T-helper 1 cell treated with Interleukin-12 subunit alpha and Interleukin-12 subunit beta and Interleukin-4 antibody, amounts not matched to agents 30 ng/mL and 1 ng/mL, for 36 hours (primary cell): ENCODE results near the gene LMNA. TPM values are rescaled to one million over a fixed set of nuclear protein-coding genes. Genes with fewer than 3 reads are reported as not detected.

ENCODE experiments used
- intact Hi-C: fragments of 100-400 bp; cut with micrococcal nuclease; formaldehyde crosslinking; loops from one replicate; pipeline ENCODE4 v1.15.1; 2024
- total RNA-seq: library from RNA; stranded (reverse); gene quantifications from 2 replicates; pipeline ENCODE4 v1.2.3, GENCODE V29; 2022

LMNA gene
- total RNA-seq, 1 donor from 2014 or later: 32.7 TPM

DNA sequence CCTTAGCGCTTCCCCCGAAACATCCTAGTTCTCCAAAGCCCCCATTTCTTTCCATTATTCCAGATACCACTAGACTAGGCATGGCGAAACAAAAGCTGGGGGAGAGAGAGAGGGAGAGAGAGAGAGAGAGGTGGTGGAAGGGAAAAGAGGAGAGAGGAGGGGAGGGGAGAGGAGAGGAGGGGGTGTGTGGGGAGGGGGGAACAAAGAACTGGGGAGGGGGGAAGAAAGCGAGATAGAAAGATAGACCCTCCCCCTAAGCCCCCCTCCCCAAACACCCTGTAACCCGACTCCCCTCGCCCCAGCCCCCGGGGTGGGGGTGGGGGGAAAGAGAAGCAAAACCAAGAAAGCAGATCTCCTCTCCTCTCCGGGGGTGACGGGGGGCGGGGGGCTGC, 32.6 kb upstream of the LMNA start:
- intact Hi-C loops: loop anchor here (1.0 kb wide), 2 partner anchors 28 to 61 kb away; partner anchors contain the start of gene LAMTOR2

DNA sequence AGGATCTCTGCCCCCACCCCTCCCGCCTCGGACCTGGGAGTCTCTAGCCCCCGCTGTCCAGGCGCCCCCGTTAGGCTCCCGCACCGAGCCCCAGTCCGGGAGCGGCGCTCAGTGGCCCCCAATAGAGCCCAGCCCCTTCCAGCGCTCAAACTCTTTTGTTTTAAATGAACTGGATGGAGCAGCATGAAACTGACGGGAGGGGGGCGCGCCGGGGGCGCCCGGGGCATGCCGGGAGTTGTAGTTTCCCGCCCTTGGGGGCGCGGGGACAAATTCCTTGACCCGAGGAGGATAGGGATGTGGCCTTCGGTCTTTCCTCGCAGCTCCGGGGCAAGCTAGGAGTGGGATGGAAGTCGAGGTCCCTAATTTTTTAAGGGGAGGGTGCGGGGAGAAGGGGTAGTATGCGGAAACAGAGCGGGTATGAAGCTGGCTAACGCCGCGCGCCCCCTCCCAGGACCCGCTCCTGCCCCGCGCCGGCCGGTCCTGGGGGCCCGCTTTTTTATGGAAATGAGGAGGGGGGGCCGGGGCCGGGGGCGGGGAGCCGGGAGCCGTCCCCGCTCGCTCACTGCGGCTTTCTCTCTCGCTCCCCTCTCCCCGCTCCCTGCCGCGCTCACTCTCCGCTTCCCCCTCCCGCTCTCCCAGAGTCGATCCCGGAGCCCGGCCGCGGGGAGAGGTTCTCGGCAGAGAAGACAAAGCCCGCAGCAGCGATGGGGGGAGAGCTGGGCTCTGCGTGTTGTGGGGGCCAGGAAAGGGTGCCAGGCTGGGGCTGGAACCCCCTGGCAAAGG, 32.0 kb upstream of the LMNA start, which contains the start of gene MEX3A:
Gene MEX3A (minus strand): TSS at position 157 of the 783 bp plus-strand sequence. CDS start 467 bp downstream, outside the sequence.
- intact Hi-C loops: loop anchor here (1.0 kb wide), 2 partner anchors 28 to 61 kb away; partner anchors contain the start of gene LAMTOR2

DNA sequence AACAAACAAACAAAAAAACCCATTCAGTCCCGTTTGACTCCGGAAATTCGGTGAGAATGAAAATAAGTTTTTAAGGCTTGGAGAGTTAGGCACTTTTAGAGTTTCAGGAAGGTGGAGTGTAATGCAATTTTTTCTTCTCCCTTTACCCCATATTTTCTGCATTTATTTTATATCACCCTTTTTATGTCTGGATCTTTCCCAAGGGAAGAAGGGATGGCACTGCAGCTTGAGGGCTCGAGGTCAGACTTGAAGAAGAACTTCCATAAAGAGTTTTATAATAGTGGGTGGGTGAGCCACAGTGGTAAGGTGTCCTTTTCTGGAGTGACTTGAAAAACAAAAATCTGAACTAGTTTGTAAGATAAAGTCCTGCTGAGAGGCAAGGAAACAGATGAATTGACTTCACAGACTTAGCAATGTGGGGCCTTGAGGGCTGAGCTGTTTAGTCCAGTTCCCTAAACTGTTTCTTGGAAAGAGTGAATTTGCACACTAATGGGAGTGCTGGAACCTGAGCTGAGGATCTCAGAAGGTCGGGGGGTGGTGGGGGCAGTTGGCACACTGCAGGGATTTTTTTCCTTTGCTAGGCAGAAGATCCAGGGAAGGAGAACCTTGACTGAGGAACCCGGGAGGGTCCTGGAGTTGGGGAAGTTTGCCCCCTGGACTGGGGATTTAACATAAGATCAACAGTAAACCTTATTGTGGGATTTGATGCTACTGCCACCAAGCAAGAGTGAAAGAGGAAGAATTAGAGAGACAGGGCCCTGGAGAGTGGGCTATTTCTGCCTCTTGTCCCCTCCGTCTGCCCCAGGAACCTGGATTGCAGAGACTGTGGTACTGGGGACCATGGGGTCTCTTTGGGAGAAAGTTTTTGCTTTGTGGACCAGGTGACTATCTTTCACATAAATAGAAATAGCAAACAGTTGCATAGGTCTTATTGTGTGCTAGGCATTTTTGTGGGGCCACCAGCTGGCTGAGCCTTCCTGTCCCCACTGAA, 30.4 kb upstream of the LMNA start:
- intact Hi-C loops: no loop called here

DNA sequence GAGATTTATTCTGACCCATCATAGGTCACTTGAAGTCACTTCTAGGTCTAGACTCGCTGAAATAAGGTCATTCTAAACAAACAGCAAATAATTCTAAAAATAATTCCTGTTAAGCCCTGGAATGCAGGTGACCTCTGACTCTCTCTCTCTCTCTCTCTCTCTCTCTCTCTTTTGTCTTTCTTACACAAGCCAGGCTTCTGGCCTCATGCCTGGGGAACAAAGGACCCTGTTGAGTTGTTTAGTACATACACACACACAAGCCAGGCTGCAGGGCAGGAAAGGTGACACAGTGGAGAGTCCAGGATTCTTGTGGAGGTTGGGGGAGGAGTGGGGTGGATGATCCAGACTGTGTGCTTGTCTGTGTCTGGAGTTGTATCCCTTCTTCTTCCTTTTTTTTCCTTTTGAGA, 28.3 kb upstream of the LMNA start:
- intact Hi-C loops: no loop called here

DNA sequence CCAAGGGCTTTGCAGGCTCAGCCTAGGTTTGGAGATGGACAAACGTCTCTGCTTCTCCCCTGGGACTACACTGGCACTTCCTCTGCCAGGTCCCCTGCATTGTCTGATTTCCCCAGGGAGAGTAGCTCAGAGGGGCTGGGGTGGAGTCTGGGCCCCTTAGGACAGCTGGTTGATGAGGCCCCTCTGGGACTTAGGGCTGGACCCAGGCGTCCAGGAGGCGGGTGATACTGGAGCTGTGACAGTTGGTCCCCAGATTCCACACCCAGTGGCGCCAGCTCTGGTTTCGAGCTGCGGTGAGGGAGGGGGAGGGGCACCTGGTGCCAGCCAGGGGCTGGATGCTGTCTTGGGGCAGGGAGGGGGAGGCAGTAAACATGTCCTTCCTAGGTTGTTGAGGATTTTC, 24.8 kb upstream of the LMNA start:
- intact Hi-C loops: loop anchor here (1.0 to 2.0 kb wide), 3 partner anchors 41 to 229 kb away; no protein-coding TSS in a partner anchor

DNA sequence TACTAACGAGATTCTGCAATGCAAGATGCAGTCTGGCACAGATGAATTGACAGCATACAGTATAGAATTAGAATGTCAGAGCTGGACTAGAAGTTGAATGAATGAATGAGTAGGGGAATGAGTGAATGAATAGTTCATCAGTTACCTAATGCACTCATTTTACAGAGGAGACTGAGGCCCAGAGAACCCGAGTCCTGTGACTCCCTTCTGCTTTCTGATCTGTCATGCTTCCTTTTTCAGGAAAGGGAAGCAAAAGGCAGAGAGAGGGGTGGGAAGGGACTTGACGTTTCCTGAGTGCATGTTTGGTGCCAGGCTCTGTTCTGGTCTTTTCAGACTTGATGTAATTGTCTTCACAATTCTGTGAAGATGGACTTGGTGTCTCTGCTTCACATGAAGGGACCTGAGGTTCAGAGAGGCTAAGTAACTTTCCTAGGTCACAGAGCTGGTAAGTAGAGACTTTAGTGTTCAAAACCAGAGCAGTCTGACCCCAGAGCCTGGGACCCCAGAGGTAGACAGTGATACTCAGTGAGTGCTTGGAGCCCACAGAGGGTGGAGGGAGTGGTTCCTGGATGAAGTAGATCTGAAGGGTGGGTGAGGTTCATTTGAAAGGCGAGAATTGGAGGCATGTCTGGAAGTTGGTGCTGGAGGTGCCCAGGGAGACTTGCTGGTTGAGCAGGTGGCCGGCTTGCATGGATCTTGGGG, 24.2 kb upstream of the LMNA start:
- intact Hi-C loops: loop anchor here (1.0 to 2.0 kb wide), 3 partner anchors 40 to 229 kb away; no protein-coding TSS in a partner anchor

DNA sequence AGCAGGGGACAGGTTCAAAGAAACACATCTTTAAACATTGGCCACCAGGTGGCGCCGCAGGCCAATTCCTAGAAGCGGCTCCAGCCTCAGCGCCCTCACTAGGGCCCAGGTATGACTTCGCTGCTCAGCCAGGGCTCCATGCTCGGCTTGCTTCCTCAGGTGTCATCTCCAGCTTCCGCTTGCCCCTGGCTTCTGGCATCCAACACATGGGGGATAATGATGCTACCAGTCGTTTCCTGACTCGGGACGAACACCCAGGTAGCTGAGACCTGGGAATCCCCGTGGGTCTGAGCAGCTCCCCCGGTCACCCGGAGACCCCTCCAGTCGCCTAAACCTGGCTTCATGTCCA, 23.7 kb upstream of the LMNA start:
- intact Hi-C loops: loop anchor here (1.0 to 2.0 kb wide), 3 partner anchors 39 to 228 kb away; no protein-coding TSS in a partner anchor

DNA sequence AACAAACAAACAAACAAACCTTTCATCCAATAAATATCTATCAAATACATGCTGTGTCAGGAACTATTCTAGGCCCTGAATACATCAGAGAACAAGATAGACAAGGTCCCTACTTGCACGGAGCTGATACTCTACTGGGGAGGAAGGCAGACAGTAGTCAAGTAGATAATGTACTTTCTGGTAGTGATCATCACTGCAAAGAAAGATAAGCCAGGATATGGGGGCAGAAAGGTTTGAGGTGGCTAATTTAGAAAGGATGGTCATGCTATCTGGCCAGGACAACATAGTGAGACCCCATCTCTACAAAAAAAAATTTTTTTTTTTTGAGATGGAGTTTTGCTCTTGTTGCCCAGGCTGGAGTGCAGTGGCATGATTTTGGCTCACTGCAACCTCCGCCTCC, 22.9 kb upstream of the LMNA start:
- intact Hi-C loops: loop anchor here (2.0 kb wide), 1 partner anchor 227 kb away; no protein-coding TSS in a partner anchor

DNA sequence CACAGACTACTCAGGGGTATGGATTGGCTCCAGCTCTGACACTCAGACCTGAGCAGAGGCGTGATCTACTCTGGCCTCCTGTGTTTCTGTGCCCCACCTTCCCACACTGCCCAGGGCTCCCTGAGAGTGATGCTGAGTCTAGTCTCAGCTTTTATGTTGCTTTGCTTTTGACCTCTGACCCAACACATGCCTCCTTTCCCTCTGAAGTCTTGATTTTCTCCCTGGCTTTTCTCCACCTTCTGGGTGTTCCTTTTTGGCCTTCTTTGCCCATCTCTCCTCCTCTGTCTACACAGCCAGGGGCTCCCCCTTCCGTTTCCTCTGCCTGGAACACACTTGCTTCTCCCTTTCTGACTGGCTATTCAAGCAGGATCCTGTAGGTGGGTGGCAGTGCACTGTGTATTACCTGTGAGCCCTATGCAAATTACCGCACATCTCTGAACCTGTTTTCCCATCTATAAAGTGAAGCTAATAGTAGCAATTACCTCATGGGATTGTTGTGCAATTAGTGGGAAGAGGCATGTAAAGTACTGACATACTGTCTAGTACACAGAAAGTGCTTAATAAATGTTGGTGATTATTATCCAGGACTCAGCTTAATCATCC, 18.5 kb upstream of the LMNA start:
- intact Hi-C loops: loop anchor here (1.0 kb wide), 1 partner anchor 34 kb away; no protein-coding TSS in a partner anchor

DNA sequence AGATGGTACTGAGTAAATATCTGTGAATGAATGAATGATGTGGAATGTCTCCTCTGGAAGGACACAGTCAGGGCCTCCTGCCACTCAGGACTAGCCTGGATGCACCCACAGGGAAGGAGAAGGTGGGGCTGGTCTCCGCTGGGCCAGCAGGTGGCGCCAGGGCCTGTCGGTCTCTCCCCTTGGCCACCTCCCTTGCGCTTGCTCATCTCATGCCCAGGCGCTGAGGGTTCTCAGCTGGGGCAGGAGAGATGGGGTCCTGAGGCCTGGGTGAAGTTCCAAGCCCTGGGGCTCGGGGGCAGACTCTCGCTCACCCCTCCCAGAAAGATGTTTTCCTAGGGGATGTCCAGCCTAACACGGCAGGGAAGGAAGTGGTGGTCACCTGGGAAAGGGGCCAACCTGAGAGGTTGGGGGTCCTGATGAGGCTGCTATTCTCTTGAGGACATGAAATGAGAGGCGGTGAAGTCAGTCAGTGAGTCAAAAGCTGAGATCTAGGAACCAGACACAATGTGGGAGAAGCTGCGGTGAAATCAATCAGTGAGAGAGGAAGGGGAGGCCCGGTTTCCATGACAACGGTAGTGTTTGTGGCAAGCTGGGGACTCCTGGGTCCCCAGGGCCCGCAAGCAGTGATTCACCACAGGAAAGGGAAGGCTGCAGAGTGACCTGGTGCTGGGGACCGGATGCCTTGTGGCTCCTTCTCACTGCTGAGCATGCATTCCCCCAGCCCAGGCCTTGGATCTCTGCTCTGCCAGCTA, 17.7 kb upstream of the LMNA start:
- intact Hi-C loops: loop anchor here (1.0 kb wide), 5 partner anchors 9 to 128 kb away; partner anchors contain the start of gene LMNA

DNA sequence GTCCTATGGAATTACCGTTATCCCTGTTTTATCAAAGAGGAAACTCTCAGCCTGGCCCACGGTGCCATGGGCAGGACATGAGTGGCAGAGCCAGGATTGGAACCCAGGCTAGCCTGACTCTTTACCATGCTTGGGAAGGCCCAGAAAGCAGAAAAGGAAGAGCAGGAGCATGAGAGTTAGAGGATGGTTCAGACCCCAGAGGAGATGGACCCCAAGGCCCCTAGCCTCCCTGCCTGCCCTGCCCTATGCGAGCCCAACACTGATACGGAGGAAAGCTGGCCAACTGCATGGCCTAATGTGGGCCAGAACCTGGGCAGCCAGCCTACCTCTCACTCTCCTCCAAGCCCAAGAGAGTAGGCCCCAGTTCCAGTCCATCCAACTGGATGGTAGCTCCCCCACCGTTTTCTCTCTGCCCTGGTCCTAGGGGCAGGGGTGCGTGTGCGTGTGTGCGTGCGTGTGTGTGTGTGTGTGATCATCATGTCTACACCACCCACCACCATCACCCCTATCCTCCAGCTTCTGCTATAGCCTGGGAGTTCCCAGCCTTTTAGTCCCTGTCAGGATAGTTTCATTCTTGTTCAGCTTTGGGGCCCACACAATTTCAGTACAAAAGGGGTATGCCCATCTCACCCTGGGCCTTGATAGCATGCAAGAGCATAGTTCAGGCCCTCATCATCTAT, 16.9 kb upstream of the LMNA start:
- intact Hi-C loops: loop anchor here (1.0 kb wide), 4 partner anchors 9 to 128 kb away; partner anchors contain the start of gene LMNA

DNA sequence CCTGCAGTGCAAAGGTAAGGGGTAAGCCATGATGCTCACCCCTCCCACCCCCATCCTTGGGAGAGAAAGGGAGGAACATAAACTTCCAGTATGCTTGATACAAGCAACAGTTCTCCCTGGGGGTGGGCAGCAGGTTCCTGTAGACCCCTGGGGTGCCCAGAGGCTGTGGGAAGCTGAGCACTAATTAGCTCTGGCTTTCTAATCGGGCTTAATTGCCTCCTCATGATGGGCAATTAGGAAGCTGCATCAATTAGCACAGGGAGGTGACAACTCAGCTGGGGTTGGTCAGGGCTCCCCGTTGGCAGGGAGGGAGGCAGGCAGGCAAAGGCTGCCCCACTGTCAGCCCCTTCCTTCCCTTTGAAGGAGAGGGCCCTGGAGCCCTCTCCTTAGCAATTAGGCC, 15.7 kb upstream of the LMNA start:
- intact Hi-C loops: no loop called here

DNA sequence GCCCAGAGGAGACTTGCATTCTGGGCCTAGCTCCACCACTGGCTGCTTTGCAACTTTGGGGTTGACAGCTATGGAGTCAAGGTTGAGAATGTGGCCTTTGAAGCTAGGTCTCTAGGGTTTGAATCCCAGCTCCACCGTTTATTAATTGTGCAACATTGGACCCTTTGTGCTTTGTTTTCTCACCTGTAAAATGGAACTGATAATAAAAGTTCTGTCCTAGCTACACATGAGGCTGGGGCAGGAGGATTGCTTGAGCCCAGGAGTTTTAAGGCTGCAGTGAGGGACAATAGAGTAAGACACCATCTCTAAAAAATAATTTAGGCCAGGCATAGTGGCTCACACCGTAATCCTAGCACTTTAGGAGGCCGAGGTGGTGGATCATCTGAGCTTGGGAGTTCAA, 15.2 kb upstream of the LMNA start:
- intact Hi-C loops: no loop called here

DNA sequence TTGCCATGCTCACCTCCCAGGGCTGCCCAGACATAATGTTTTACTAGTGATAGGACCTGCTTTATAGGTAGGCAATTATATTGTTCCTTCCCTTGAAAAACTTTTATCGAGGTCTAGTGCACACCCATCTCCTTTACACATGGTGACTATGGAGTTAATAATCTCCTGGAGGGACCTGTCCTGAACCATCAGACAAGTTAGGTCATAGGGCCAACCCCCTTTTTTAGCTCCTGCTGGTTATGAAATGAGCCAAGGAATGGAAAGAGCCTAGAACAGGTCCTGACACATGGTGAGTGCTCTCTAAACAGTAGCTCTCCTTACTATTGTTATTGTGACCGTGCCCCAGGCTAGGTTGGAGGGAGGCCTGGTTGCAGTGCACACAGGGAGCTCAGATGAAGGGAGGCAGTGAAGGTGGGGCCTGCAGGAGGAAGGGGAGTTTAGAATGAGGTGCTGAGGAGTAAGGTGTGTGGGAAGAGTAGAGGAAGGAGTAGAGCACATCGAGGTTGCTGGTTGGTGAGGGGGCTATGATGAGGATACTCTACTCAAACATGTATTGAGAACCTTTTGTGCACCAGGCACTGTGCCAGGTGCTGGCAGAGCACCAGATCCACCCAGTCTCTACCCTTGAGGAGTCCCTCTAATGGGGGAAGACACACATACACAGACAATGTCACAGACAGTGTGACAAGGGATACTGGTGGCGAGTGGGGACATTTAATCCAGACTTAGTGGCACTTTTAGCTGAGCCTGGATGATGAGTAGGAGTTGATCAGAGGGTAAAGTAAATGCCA, 14.1 kb upstream of the LMNA start:
- intact Hi-C loops: no loop called here

DNA sequence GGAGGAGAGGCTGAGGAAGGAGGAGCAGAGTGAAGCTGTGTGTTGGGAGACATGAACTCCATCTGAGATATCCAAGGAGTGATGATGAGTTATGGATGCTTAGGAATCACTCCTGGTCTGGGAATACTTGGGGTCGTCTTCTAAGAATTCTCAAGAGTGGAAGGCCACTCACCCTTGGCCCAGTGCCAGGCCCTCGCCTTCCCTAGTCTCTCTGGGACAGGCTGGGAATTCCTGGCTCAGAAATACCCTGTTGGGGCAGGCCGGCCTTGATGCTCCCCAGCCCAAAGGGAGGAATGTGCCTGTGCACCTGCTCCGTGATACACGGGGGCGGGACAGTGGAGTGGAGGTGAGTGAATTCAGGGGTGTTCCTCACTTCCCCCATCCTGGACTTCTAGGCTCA, 12.6 kb upstream of the LMNA start:
- intact Hi-C loops: no loop called here

DNA sequence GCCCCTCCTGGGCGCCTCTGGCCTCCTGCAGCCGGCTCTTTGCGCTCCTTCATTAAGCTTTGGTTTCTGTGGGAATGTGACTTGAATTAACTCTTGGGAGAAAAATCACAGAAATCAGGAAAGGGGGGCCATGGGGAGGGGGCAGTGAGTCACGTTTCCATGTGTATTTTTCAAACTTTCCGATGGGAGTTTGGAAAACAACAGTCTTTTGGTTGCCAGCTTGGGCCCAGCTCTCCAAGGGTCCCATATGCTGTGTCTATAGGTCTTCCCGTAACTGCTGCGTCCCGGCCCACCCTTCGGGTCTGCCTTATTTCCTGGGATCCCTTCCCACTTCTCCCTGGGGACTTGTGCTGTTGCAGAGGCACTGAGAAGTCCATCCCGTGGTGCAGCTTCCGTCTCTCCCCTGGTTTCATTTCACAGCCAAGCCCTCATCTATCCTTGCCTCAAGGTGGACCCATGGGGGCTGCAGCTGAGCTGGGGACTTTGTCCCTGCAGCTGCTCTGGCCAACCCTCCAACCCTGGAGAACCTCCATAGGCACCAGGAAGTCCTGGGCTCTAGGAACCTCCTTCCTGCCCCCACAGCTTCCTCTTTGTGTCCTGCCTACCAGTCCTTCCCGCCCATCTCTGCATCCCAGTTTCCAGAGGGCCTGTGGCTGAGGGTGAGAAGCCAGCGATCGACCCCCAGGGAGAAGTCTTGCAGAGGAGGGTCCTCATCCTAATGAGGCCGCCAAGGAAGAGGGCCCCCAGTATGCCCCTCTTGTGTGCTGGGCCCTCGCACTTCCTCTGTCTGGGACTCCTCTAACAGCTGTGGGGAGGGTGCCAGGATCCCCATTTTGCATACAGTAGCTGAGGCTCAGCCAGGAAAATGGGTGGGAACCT, 11.6 kb upstream of the LMNA start:
- intact Hi-C loops: no loop called here

DNA sequence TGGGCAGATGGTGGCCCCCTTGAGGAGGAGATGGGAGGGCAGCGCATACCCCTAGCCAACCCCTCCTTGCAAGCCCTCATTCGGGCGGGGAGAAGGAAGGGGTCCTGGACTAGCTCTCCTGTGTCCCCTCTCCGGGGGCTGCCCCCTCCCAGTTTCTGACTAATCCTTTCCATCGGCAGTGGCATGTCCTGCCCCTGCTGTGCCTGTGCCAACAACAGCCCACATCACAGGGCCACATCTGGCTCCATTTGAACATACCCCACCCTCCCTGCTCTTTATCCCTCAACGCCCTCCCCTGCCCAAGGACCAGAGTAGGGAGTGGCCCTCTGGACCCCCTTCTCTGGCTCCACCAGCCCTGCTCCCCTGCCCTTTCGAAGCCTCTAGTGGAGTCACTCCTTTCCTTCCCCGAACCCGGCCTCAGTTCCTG, 11.0 kb upstream of the LMNA start:
- intact Hi-C loops: no loop called here
